PFSK-1 (cell line): ENCODE results near the gene HMGN4.

Experiments
- FOXP2 ChIP-seq: optimal IDR thresholded peaks from 2 replicates; pipeline ENCODE3; 2011; ENCODE audit warnings: borderline replicate concordance, control low read depth, inconsistent platforms; ENCODE audit not compliant: insufficient read depth; ENCODE audit errors: extremely low read length, extremely low read depth
- POLR2AphosphoS5 ChIP-seq: IDR thresholded peaks from 2 replicates; pipeline ENCODE4 v1.6.1; 2012; ENCODE audit warnings: low read depth, mild to moderate bottlenecking, control low read depth, low read length, moderate library complexity
- SIN3A ChIP-seq: IDR thresholded peaks from 2 replicates; pipeline ENCODE4 v1.6.1; 2012; ENCODE audit warnings: mild to moderate bottlenecking, low read length, moderate library complexity, borderline replicate concordance; ENCODE audit not compliant: insufficient read depth
- TAF1 ChIP-seq: IDR thresholded peaks from 2 replicates; pipeline ENCODE4 v1.6.1; 2012; ENCODE audit warnings: low read length, control low read depth, borderline replicate concordance; ENCODE audit not compliant: insufficient read depth
- TF ChIP-seq, protein P1 (sequence below), 2 experiments: IDR thresholded peaks; 2 replicates each; pipeline versions ENCODE4 v1.6.1 to v1.8.0; 2011 to 2012; ENCODE audit warnings: low read depth in 2 of 2, low read length in 2 of 2, control low read depth in 1 of 2, inconsistent platforms in 1 of 2, mild to moderate bottlenecking in 1 of 2, moderate library complexity in 1 of 2; ENCODE audit not compliant: insufficient read depth in 1 of 2

Gene HMGN4

DNA sequence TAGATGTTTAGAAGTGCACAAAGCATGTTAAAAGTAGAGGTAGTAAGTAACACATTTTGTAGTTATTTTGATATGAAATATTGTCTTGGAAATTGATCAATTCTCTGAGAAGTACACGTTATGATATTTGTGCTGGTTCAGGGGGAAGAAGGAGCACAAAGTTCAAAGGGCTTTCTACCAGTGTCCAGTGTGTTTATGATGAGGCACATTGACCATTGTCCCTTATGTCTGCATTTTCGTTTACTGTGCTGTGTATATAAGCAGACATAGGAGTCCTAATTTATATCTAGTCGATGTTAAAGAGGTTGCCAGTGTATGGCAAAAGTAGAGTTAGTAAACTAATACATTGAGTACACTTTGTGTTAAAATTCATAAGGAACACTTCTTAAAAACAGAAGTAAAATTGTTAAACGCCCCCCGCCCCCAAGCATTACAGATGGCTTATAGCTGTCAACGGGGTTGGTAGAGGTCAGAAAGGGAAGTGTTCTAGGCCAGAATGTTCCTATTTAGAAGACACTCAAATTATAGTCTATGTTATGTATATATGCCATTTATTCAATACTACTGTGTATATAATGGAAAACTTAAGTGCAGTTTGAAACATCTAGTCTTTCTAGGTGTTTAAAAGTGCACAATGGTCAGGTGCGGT is 13.3 kb upstream of the HMGN4 start:
- TF ChIP-seq, protein P1, sequence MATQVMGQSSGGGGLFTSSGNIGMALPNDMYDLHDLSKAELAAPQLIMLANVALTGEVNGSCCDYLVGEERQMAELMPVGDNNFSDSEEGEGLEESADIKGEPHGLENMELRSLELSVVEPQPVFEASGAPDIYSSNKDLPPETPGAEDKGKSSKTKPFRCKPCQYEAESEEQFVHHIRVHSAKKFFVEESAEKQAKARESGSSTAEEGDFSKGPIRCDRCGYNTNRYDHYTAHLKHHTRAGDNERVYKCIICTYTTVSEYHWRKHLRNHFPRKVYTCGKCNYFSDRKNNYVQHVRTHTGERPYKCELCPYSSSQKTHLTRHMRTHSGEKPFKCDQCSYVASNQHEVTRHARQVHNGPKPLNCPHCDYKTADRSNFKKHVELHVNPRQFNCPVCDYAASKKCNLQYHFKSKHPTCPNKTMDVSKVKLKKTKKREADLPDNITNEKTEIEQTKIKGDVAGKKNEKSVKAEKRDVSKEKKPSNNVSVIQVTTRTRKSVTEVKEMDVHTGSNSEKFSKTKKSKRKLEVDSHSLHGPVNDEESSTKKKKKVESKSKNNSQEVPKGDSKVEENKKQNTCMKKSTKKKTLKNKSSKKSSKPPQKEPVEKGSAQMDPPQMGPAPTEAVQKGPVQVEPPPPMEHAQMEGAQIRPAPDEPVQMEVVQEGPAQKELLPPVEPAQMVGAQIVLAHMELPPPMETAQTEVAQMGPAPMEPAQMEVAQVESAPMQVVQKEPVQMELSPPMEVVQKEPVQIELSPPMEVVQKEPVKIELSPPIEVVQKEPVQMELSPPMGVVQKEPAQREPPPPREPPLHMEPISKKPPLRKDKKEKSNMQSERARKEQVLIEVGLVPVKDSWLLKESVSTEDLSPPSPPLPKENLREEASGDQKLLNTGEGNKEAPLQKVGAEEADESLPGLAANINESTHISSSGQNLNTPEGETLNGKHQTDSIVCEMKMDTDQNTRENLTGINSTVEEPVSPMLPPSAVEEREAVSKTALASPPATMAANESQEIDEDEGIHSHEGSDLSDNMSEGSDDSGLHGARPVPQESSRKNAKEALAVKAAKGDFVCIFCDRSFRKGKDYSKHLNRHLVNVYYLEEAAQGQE (IDR thresholded peaks at IDR 0.05; ENCODE audit: insufficient read depth in 1 of 2, low read depth in 2 of 2, low read length in 2 of 2), result no peak
- TF ChIP-seq SIN3A, result no peak
- TF ChIP-seq POLR2AphosphoS5, result no peak
- no peak for TF ChIP-seq FOXP2

DNA sequence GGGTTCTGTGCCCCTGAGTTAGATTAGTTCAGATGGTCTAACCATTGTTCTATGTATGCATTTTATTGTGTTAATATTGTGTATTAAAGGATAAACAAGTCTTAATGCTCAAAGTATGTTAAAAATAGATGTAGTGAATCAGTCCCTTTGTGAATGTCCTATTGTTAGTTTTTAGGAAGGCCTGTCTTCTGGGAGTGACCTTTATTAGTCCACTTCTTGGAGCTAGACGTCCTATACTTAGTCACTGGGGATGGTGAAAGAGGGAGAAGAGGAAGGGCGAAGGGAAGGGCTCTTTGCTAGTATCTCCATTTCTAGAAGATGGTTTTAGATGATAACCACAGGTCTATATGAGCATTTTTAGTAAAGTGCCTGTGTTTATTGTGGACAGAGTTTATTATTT is 12.3 kb upstream of the HMGN4 start:
- TF ChIP-seq TAF1 (no peak), SIN3A (no peak), FOXP2 (no peak), POLR2AphosphoS5 (no peak)
- TF ChIP-seq, protein P1 (IDR thresholded peaks at IDR 0.05; ENCODE audit: insufficient read depth in 1 of 2, low read depth in 2 of 2, low read length in 2 of 2), result no peak

DNA sequence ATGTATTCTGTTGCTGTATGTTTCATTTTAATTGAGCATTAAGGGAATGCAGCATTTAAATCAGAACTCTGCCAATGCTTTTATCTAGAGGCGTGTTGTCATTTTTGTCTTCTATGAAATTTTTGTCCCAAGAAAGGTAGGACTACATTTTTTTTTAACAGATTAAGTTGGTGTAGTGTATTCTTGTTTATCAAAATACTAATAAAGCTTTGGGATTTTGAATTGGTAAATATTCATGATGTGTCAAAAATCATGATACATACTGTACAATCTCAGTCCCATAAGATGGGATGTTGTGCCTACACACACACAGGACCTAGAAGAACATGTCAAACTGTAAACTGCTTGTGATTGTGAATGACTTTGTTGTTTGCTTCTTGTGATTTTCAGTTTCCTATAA is 11.2 kb upstream of the HMGN4 start:
- TF ChIP-seq FOXP2, result no peak

DNA sequence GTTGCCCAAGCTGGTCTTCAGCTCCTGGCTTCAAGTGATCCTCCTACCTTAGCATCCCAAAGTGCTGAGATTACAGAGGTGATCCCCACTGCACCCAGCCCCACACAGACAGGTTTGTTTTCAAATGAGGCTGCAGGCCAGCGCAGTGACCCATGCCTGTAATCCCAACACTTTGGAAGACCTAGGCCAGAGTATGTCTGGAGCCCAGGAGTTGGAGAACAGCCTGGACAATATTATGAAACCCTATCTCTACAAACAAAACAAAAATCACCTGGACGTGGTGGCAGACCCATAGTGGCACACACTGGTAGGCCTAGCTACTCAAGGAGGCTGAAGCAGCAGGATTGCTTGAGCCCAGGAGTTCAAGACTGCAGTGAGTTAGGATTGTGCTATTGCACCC is 8.0 kb upstream of the HMGN4 start:
- TF ChIP-seq FOXP2, result no peak
- no peak for TF ChIP-seq SIN3A
- TF ChIP-seq, protein P1 (IDR thresholded peaks at IDR 0.05; ENCODE audit: insufficient read depth in 1 of 2, low read depth in 2 of 2, low read length in 2 of 2), result no peak
- TF ChIP-seq POLR2AphosphoS5, result no peak
- TF ChIP-seq TAF1, result no peak

DNA sequence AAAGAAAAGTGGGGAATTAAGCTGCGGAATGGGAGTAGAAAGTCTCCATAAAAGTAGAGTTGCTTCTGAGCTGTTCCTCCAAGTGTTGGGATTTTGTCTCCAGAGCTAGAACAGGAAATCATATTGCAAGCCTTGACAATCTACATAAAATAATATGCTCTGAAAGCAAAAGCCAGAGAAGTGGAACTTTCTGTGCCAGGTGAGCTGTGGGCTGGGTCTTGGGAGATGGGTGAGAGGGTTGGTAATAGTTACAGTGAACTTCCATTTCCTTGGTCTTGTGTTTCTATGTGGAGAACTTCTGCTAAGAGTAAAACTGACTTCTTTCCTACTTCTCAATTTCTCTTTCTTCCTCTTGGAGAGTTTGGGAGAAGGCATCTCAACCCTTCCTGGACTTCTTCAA is 6.3 kb upstream of the HMGN4 start:
- no peak for TF ChIP-seq SIN3A

DNA sequence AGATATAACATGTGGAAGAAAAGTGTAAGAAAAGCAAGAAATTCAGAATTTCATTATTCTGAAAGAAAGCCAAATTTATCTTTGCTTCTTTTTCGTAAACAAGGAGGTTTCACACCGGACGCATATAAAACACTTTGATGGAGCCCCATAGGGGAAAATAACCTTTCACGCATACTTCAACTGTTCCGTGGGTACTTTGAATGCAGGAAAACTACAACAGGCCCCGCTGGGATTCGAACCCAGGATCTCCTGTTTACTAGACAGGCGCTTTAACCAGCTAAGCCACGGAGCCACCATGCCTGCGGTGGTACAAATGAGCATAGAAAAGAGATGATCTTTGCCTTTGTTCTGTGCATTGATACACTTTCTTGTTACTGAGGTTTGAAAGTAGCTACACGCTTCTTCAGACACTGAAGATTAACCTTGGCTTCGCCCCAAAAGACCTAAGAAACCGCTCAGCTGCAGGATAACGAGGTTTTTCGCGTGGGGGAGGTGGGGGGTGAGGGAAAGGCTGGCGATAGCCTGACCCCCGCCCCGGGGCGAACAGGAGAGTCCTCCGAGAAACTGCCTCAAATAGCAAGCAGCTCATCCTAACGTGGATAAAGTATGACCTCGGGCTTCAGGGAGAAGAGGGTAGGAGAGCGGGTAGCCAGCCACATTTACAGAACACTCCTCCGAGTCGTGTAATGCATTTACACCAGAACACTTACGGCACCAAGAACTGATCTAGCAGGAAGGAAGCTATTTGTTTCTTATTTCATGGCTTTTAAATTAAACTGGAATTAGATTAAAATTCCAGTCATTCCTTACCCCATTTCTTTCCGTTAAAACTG is 5.3 kb upstream of the HMGN4 start:
- TF ChIP-seq, protein P1 (IDR thresholded peaks at IDR 0.05; ENCODE audit: insufficient read depth in 1 of 2, low read depth in 2 of 2, low read length in 2 of 2), result no peak
- no peak for TF ChIP-seq FOXP2
- no peak for TF ChIP-seq TAF1
- TF ChIP-seq SIN3A, result no peak
- no peak for TF ChIP-seq POLR2AphosphoS5
